K562 (cell line): ENCODE measurements around the gene COX20. TPM values are rescaled to one million over a fixed set of nuclear protein-coding genes. Genes with fewer than 3 reads are reported as not detected.

ENCODE experiments used
- ADNP ChIP-seq: fragments of 200-800 bp; sonication (Bioruptor generic); IDR thresholded peaks from 2 replicates; pipeline ENCODE4 v1.6.1; 2016; ENCODE audit warnings: missing genetic modification characterization, missing compliant biosample characterization
- ARID1B ChIP-seq: fragments of 450-650 bp; IDR thresholded peaks from 2 replicates; pipeline ENCODE4 v1.6.1; 2016; ENCODE audit warnings: antibody characterized with exemption, mild to moderate bottlenecking, inconsistent platforms
- CHD7 ChIP-seq: fragments of 200-600 bp; sonication (generic); IDR thresholded peaks from one replicate; pipeline ENCODE4 v1.6.1; 2012; ENCODE audit warnings: mild to moderate bottlenecking, low read depth, low read length, inconsistent platforms
- COPS2 ChIP-seq: fragments of 450-650 bp; conservative IDR thresholded peaks from 2 replicates; pipeline ENCODE4 v1.6.1; 2016; ENCODE audit warnings: mild to moderate bottlenecking, moderate library complexity
- CREB3 ChIP-seq: fragments of 450-650 bp; conservative IDR thresholded peaks from 2 replicates; pipeline ENCODE4 v1.6.1; 2016; ENCODE audit warnings: missing genetic modification characterization, low read depth, mild to moderate bottlenecking, missing compliant biosample characterization, moderate library complexity
- FUS ChIP-seq: fragments of 200-400 bp; formaldehyde crosslinking; optimal IDR thresholded peaks from 2 replicates; pipeline ENCODE3; 2017; ENCODE audit warnings: low read depth, low read length
- GABPB1 ChIP-seq: sonication (generic); formaldehyde crosslinking; IDR thresholded peaks from 2 replicates; pipeline ENCODE4 v1.8.0; 2022; ENCODE audit warnings: mild to moderate bottlenecking, missing genetic modification reagents
- HMBOX1 ChIP-seq: sonication (generic); IDR thresholded peaks from 2 replicates; pipeline ENCODE4 v1.6.1; 2016
- MLLT1 ChIP-seq, 2 experiments: fragments of 450-650 bp; IDR thresholded peaks; 2 replicates each; pipeline ENCODE4 v1.6.1; 2016
- NCOR1 ChIP-seq: fragments of 450-650 bp; IDR thresholded peaks from 2 replicates; pipeline ENCODE4 v1.6.1; 2016; ENCODE audit warnings: mild to moderate bottlenecking, moderate library complexity
- SIN3B ChIP-seq: fragments of 450-650 bp; IDR thresholded peaks from 2 replicates; pipeline ENCODE4 v1.6.1; 2017; ENCODE audit warnings: low read depth, mild to moderate bottlenecking, moderate library complexity
- TAF1 ChIP-seq: IDR thresholded peaks from 2 replicates; pipeline ENCODE4 v1.6.1; 2011; ENCODE audit warnings: mild to moderate bottlenecking, low read length, moderate library complexity; ENCODE audit not compliant: insufficient read depth, control insufficient read depth, severe bottlenecking; ENCODE audit errors: extremely low read depth
- polyA plus RNA-seq, 8 experiments: library from polyadenylated mRNA; depleted of rRNA in 4 of 8; stranded (reverse) in 5 of 8; unstranded in 3 of 8; fragments of >200 nt; fragmentation: Nextera tagmentation in 2 of 8; fragmentation: Illumina TruSeq in 1 of 8; extraction: Ambion mirVana in 2 of 8; extraction: Trizol in 1 of 8; gene quantifications; 2 replicates each; pipeline versions ENCODE4 v1.2.1 to v1.2.3, GENCODE V29; 2011 to 2014; ENCODE audit warnings: inconsistent platforms in 1 of 8, missing spikeins in 1 of 8
- total RNA-seq, 7 experiments: library from RNA; depleted of rRNA in 6 of 7; stranded (reverse); fragments of >200 nt in 6 of 7; fragmentation: Illumina TruSeq in 2 of 7; extraction: Trizol in 2 of 7; gene quantifications; 2 replicates each; pipeline versions ENCODE4 v1.2.1 to v1.2.3, GENCODE V29; 2011 to 2021; ENCODE audit warnings: low replicate concordance in 1 of 7

Gene COX20
- total and polyA plus RNA-seq, 9 of the 15 experiments (the other 6 are each of a cell fraction or from before 2014, with no cell fraction given): 41.5 to 192 (median 84.3) TPM

- TF ChIP-seq MLLT1 (IDR thresholded peaks at IDR 0.05): peak in 1 of 2 experiments; percentile 77; a peak in 2 of 4 replicates
- no peak for TF ChIP-seq HMBOX1
- no peak for TF ChIP-seq NCOR1
- TF ChIP-seq GABPB1 (CRISPR knock-in tag): peak; percentile 63; the same call in 1 of the 2 replicates
- peak; percentile 76 for TF ChIP-seq TAF1
- TF ChIP-seq FUS: no peak
- peak; percentile 85 for TF ChIP-seq CREB3 (tag)
- no peak; the same call in 1 of the 2 replicates for TF ChIP-seq SIN3B
- no peak for TF ChIP-seq CHD7
- TF ChIP-seq ADNP (tag): no peak
- 0 out of 2 replicates have a peak, but pooled peaks have one; percentile 10 for TF ChIP-seq ARID1B
- no peak for TF ChIP-seq COPS2
Observed at GRCh38 chr1:244834543-244835275, 749 bp upstream of the COX20 start (continued).
